Activated CD4-positive, CD25-positive, alpha-beta regulatory T cell treated with anti-CD3 and anti-CD28 coated beads, Interleukin-2, amount 50 U/mL, for 72 hours (primary cell): ENCODE data around the gene PLA2G4B.

Experiments
- DNase-seq: peaks from one replicate; pipeline ENCODE4 v3.0.0; 2021

PLA2G4B gene

GRCh38 chr15:41827880-41828806, 10.5 kb upstream of the PLA2G4B start, which contains the start of gene JMJD7:
Gene JMJD7 (plus strand): TSS chr15:41828092. CDS start chr15:41828125, 33 bp downstream.
- peak; percentile 98 for DNase-seq

- no peak for DNase-seq
Observed at GRCh38 chr15:41828807-41829141, 9.9 kb upstream of the PLA2G4B start.

- no peak for DNase-seq
Observed at GRCh38 chr15:41829959-41830646, 8.5 kb upstream of the PLA2G4B start.

DNA sequence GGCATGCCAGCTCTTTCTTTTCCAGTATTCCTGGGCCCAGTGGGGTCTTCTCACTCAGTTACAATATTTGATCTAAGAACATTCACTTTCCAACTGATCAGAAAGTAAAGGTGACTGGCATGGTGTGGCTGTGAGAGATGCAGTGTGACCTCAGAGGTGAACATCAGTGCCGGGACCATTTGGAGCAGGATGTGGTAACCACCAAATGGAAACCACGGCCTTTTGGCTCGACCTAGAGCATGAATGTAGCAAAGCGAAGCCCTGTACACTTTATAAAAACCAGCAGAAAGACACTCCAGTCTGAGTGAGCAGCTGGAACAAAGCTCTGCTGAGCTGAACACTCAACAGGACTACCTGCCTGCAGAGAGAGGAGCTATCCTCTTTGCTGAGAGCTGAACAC, 7.4 kb upstream of the PLA2G4B start:
- DNase-seq, result peak; percentile 55

GRCh38 chr15:41832208-41832607, 6.4 kb upstream of the PLA2G4B start:
- DNase-seq, result no peak

DNA sequence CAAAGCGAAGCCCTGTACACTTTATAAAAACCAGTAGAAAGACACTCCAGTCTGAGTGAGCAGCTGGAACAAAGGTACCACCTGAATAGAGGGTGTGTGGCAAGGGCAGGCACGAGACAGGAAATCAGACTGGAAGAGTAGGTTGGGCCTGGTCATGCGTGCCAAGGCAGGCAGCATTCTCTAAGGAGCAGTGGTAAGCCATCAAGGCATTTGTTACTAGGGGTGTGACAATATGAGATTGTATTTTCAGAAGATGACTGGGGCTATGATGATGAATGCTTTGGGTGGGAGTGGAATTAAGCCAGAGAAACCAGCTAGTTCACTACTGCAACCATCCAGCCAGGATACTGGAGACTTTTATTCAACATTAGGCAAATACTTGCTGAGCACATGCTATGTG, 5.8 kb upstream of the PLA2G4B start:
- DNase-seq, result no peak

- DNase-seq, result no peak
Observed at GRCh38 chr15:41834096-41834495, 4.6 kb upstream of the PLA2G4B start.

GRCh38 chr15:41836073-41836472, 2.6 kb upstream of the PLA2G4B start:
- no peak for DNase-seq

- no peak for DNase-seq
Observed at GRCh38 chr15:41836713-41837454, 1.8 kb upstream of the PLA2G4B start.

DNA sequence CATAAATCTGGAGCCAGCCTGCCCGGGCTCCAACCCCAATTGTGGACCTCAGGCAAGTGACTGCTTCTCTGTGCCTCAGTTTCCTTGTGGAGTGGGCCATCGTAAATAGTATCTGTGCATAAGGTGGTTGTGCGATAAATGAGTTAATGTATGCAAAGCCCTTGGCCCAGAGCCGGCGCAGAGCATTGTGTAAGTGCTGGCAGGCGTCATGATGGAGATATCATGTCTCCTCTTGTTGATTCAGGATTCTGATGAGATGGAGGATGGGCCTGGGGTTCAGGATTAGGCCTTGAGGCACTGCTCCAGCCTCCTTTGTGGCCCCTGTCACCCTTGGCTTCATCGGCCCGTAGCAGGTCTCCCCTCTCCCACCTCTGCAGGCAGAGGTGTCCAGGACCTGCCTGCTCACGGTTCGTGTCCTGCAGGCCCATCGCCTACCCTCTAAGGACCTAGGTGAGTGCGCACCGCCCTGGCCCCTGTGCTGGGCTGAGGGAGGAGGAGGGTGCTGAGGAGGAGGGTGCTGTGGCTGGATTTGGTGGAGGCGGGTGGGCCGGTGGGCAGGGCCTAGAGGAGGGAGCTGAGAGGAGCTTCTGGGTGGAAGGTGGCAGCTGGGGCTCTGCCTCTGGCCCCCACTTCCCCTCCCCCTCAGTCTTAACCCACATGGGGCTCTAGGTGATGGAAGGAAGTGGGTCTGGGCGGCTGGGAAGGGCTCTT, 1.3 kb downstream of the PLA2G4B start:
- no peak for DNase-seq

GRCh38 chr15:41840673-41841072, 2.0 kb downstream of the PLA2G4B start:
- no peak for DNase-seq

DNA sequence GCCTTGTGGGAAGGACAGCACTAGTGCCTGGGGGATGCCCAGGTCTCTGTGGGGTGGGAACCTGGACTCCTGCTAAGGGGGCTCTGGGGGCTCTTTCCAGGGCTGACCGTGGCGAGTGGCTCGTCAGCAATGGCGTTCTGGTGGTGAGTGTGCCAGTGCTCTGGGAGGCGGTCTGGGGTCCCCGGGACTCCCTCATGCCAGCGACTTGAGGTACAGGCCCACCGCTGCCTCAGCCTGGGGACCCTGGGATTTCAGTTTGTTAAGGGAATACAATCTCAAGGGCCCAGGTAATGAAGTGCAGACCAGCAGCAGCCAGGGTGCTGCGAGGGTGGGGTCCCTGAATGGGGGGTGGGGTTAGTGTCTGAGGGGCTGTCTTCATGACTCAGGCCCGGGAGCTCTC, 2.5 kb downstream of the PLA2G4B start:
- DNase-seq, result no peak

DNA sequence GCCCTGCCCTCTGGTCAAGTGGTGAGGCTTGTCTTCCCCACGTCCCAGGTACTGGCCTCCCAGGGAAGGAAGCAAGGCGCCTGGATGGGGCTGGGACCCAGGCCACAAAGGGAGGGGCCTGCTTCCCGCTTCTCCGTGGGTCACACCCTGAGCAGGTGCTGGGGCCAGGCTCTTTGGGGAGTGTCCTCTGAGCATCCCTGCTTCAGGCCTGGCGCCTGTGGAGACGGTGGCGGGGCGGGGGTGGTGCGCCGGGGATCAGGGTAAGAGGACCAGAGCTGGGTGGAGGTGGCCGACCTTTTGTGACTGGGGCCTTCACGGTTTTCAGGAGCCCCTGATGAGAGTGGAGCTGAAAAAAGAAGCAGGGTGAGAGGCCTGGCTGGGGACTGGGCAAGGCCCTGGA, 3.6 kb downstream of the PLA2G4B start:
- no peak for DNase-seq

DNA sequence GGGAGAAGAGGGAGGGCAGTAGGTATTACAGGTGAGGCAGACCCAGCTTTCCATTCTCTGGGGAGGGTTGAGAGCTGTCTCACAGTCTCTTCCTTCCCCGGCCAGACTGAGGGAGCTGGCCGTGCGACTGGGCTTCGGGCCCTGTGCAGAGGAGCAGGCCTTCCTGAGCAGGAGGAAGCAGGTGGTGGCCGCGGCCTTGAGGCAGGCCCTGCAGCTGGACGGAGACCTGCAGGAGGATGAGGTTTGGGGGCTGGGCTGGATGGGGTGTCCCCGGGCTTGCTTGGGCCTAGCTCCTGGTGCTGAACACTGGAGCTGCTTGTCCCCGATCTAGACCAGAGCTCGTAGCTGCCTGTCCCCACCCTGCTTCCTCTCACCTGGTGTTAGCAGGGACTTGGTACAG, 4.9 kb downstream of the PLA2G4B start:
- no peak for DNase-seq

- no peak for DNase-seq
Observed at GRCh38 chr15:41844814-41845213, 6.2 kb downstream of the PLA2G4B start.

- no peak for DNase-seq
Observed at GRCh38 chr15:41847206-41847605, 8.6 kb downstream of the PLA2G4B start.

GRCh38 chr15:41847981-41848380, 9.3 kb downstream of the PLA2G4B start:
- DNase-seq, result no peak

DNA sequence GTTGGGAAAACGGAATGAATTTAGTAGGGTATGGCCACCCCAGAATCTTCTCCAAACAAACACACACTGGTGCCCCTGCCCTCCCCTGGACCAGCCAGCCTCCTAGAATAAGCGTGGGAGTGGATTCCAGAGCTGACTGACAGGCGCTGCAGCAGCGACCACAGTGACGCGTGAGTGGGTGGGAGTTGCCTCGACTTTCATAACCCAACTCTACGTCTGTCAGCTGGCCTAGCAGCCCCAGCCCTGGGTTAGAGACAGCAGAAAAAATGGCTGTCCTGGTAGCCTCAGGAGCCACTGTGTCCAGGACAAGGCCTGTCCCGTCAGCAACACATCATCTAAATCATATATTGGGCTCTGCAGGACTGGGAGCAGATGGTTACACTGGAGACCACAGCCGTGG, 10.0 kb downstream of the PLA2G4B start:
- no peak for DNase-seq

DNA sequence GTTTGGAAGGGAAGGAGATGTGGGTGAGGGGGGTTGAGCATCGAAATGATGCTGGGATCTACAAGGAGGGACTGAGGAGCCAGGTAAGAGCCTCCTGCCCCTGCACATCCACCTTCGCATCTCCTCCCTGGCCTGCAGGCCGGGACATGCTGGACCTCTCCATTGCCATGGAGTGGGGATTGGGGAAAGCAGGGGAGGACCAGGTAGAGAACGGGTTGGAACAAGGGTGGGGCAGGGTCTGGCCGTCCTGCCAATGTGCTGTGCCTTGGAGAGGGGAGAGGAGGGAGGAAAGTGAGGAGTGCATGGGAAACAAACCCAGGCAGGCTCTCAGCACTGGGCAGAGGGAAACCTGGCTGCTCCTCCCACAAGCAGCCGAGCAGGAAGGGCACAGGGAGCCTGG, 10.6 kb downstream of the PLA2G4B start:
- no peak for DNase-seq

GRCh38 chr15:41849861-41850260, 11.2 kb downstream of the PLA2G4B start:
- DNase-seq, result no peak

DNA sequence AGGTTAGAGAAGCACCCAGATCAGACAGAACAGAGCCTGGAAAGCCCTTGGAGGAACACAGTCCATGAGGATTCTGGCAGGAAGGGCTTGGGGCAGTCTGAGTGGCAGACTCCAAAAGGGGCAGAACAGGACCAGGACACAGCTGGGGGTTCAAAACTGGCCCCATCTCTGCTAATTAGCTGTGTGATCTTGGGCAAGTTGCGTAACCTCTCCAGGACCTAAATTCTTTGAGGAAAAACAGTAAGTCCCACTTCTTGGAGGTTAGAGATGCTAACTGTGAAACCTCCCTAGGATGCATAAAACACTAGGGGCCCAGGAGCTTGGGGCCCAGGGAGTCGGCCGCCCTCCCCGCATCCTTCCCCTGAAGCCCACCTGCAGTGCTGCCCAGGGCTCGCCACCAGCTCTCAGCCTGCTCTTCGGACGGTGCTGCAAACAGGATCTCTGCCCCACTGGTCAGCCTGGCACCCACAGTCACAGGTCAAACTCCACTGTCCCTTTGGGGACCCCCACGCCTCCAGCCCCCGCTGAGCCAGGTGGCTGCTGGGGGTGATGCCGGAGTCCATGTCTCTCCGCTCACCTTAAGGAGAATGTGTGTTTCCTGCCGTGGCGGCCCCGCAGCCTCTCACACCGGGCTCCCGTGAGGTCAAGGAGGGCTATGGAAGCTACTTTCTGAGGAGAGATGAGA, 12.0 kb downstream of the PLA2G4B start:
- no peak for DNase-seq

DNA sequence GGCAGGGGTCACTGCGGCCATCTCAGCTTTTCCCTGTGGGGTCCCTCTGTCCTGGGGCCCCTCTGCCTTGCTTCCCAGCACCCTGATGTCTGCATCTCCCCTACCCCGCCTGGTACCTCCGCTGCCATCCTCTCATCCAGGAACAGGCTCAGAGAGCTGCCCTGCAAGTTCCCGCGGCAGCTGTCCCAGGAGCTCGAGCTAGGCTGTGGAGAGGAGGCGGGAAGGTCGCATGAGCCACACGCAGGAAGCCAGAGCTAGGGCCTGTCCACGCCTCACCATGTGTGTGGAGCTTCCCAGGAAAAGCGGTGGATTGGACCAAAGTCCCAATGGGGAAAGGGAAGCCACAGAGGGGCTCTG, 12.5 kb downstream of the PLA2G4B start:
- DNase-seq, result no peak
